GF-D8 (cell line): ENCODE results near the gene COL4A2.

Experiments
- DNase-seq: peaks from one replicate; lab custom pipeline; 2025; lab: John Stamatoyannopoulos, UW

COL4A2 gene

GRCh38 chr13:110402299-110403069, 95.4 kb downstream of the COL4A2 start:
- no peak for DNase-seq

GRCh38 chr13:110403315-110403714, 96.2 kb downstream of the COL4A2 start:
- no peak for DNase-seq

GRCh38 chr13:110403721-110404120, 96.6 kb downstream of the COL4A2 start:
- no peak for DNase-seq

- DNase-seq: no peak
These were observed 97.2 kb downstream of the COL4A2 start for GRCh38 chr13:110404321-110404720.

- no peak for DNase-seq
These were observed 98.7 kb downstream of the COL4A2 start for GRCh38 chr13:110405597-110406450.

- no peak for DNase-seq
These were observed 99.9 kb downstream of the COL4A2 start for GRCh38 chr13:110407021-110407420.

- DNase-seq: no peak
These were observed 100.4 kb downstream of the COL4A2 start for GRCh38 chr13:110407531-110407930.

GRCh38 chr13:110408286-110408685, 101.2 kb downstream of the COL4A2 start:
- no peak for DNase-seq

GRCh38 chr13:110409581-110409992, 102.5 kb downstream of the COL4A2 start:
- DNase-seq: no peak

- DNase-seq: no peak
These were observed 102.9 kb downstream of the COL4A2 start for GRCh38 chr13:110410000-110410399.

- no peak for DNase-seq
These were observed 104.0 kb downstream of the COL4A2 start for GRCh38 chr13:110410936-110411687.

GRCh38 chr13:110411688-110412059, 104.6 kb downstream of the COL4A2 start:
- no peak for DNase-seq

- peak; percentile 14 for DNase-seq
These were observed 105.2 kb downstream of the COL4A2 start for GRCh38 chr13:110412132-110412914.

- DNase-seq: no peak
These were observed 106.1 kb downstream of the COL4A2 start for GRCh38 chr13:110413016-110413675.

GRCh38 chr13:110413676-110414040, 106.6 kb downstream of the COL4A2 start:
- no peak for DNase-seq

GRCh38 chr13:110414283-110414682, 107.2 kb downstream of the COL4A2 start:
- DNase-seq: no peak

GRCh38 chr13:110414931-110415330, 107.8 kb downstream of the COL4A2 start:
- DNase-seq: no peak

- DNase-seq: no peak
These were observed 108.6 kb downstream of the COL4A2 start for GRCh38 chr13:110415669-110416068.

GRCh38 chr13:110416131-110417025, 109.3 kb downstream of the COL4A2 start:
- no peak for DNase-seq

- no peak for DNase-seq
These were observed 111.9 kb downstream of the COL4A2 start for GRCh38 chr13:110418944-110419343.
